Iris pigment epithelial cell (primary cell): ENCODE results near the gene NFE2L1.

Source experiments
- DNase-seq: peaks from one replicate; pipeline ENCODE4 v3.0.0-alpha.2; 2011; ENCODE audit warnings: low read depth

NFE2L1 gene

DNA sequence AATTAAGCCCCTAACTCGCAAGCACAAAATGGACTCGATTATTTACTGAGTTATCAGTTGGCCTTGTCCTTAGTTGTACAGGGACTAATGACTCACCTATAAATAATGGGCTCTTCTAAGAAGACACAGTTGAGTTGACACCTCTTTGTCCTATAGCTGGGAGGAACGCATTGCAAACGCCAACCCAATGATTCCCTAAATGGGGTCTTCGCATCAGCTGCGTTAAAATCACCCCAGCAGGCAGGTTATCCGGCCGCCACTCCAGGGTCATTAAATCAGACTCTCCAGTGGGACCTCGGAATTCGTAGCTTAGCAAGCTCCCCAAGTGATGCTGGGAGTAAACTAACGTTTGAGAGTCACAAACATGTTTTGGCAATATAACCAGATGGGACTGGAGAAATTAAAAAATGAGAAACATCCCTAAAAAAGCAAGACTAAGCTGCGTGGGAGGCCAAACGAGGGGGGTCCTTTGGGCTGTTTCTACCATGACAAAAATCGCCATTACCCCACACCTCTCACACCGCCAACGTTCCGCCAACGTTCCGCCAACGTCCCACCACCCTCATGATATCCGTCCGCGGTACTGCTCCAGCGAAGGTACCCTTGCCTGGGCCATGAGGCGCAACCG lies 932 bp upstream of the NFE2L1 start:
- no peak for DNase-seq

DNA sequence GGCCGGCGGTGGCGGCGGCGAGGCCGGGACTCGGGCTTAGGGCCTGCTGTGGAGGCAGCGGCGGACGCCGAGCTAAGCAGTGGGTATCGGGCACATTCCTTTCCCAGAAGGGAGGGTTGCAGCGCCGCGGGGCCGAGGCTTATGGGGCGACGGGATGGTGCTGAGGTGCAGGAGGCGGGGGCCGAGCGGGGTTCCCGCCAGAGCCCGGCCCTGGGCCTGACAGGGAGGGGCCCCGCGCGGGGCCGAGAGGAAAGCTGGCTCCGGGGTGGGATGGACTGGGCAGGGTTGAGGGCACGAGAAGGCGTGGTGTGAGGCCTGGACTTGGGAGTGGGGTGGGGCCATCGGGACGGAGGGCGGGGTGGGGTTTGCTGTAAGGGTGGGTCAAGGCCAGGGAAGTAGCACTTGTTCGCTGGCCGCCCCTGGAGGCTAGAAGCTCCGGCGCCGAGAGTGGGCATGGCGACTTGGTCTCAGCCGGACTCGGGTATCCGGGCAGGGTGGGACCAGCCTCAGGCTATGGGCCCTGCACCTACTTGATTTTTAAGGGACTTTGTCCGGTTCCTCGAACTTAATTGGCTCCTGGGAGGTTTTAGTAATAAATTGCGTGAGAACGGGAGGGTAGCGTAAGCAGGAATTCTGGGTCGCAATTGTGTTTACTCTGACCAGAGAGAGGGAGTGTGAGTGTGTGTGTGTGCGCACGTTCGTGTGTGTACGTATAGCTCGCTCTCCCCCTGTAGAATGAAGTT lies 396 bp downstream of the NFE2L1 start:
- peak; percentile 89 for DNase-seq

DNA sequence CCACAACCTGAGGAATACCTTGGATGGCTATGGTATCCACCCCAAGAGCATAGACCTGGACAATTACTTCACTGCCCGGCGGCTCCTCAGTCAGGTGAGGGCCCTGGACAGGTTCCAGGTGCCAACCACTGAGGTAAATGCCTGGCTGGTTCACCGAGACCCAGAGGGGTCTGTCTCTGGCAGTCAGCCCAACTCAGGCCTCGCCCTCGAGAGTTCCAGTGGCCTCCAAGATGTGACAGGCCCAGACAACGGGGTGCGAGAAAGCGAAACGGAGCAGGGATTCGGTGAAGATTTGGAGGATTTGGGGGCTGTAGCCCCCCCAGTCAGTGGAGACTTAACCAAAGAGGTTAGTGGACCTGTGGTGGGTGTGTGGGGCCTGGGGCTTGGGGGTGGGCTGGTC lies 3.1 kb downstream of the NFE2L1 start:
- DNase-seq = no peak

DNA sequence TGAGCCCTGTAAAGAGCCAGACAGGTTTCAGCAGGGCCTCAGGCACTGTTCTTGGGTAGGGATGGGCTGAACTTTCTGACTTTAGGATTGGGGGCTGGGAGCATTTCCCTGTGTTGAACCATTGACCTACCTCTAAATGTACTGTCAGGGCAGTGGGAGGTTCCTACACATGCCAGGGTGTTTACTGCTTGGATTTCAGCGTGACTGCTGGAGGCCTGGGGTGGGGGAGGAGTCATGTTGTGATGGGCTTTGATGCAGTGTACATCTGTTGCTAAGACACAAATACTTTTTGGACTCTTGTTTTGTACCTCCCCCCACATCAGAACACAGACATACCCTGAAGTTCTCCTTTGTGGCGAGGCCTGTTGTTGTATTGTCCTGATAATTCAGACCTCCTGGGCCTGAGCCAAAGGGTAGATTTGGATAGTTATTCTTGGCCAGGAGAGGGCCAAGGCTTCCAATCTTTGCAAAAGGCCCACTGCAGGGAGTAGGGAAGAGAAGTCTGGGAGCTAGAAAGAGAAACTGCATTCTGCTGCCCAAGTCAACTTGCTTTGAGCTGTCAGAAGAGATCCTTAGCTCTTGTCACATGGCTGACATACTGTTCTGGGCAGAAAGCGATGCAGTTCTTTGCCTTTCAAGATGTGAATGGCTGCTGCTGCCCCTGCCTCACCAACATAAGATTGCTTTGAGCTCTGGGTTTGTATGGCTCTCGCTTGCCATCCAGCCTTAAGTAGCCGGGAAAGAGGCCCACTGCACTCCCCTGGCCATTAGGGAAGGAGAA lies 3.7 kb downstream of the NFE2L1 start:
- peak; percentile 94 for DNase-seq

DNA sequence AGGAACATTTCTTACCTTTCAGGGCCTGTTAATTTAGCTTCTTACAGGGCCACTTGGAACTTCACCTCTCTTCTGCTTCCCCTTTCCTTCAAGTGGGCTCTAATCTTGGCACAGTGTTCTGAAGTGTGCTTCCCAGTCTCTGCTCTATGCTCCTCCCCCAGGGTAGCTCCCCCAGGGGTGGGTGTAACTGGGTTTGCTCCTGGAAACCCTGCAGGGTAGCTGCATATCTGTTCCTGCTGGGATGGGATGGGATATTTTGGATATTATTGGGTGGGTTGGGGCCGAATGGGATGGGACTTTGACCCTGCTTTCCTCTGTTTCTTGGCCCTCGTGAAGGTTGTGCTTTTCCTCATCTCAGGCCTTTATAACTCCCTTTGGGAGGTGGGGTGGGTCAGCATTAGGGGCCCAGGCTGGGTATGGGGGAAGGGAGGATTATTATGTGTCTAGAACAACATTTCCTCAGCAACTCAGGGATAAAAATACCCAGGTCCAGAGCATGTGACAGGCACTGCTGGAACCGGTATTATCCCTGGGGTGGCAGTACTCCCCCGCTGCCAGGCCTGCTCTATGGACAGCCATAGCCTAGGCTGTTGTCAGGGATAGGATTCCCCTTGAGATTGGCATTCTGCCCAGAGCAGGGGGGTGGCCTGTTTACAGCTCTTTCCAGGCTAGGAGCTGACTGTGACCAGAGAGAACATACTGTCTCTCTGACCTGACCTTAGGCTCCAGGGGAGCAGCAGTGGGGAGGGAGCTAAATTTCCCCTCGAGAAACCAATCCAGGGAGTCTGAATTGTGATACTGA lies 5.0 kb downstream of the NFE2L1 start:
- peak; percentile 65 for DNase-seq

DNA sequence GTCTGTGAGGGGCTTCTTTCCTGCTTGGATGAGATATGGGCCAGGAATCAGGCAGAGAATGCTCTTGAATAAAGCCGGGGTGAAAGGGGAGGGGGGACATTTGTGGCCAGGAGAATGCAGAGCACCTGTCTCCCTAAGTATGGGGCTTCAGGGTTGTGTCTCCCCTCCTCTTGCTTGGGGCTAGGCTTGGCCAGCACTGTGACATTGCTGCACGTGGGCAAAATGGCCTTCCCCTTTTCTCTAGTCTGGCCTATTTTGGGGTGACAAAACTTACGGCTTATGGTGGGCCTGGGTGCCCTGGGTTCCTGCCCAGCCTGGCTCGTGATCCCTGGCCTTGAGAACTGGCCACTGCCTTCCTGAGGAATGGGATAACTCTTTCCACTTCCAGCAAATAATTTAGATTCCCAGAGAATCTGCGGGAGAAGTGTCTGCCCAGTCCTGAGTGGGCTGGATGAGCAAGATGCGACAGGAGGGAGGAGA lies 5.6 kb downstream of the NFE2L1 start:
- DNase-seq = no peak

DNA sequence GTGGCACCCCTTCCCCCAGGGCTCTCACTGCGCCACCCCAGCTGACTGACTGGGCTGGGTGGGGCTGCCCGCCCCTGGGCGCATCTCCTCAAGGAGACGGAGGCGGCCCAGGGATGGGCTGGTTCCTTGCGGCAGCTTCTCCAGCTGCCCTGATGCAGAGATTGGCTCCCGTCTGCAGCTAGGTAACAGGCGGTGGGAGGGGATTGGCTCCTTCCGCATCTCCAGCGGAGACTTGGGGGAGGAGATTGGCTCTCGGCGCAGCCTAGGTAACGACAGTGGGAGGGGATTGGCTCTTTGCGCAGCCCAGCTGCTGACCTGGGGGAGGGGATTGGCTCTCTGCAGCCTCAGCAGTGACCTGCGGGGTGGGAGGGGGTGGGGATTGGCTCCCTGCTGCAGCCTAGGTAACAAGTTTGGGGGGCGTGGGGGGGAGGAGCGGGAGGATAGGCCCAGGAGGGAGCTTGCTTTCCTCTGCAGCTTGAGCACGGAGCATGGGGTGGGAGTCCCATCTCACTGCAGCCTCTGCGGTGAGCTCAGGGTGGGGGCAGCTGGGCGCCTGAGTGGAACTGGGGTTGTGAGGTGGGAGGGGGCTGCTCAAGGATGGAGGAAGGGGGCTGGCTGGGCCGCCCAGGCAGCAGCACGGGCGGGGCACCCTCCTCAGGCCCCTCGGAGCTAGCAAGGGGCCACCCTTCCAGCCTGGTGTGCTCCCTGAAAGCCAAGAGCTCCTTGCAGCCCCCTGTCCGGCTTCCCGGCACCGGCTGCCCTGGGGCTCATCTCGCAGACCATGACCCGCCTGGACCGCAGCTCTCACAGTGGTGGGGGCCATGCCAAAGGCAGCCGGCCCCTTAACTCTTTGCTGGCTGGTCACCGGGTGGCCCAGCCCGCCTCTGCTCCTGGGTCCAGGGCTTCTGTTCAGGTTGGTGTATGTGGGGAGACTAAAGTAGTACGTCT lies 6.4 kb downstream of the NFE2L1 start:
- DNase-seq = peak; percentile 95

DNA sequence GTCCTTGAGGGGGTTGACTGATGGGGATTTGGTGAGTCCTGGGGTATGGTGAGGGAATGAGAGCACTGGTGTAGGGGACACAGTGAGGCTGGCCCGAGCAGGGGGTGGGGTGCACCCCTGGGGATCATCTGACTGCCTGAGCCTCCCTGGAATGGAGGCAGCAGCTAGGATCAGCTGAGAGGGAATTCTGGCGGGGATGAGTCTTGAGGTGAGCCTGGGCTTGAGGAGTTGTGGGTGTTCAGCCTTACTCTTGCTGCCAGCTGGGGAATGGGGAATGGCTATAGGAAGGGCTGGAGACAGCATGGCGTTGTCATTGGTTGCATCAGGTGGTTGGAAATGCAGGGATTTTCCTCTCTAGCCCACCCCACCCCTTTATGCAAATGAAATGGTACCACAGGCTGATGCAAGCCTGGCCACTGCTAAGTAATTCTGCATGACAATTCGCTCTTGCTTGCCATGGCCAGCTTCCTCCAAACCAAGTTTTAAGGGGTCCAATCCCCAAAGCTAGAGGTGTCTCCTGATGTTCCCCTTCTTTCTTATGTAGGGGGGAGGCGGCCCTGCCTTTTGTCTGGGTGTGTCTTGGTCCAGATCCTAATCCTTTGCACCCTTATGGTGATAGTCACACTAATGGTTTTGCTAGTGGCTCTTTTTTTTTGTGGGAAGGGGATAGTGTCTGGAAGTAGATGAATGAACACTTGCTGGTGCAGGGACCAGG lies 7.5 kb downstream of the NFE2L1 start:
- peak; percentile 53 for DNase-seq

DNA sequence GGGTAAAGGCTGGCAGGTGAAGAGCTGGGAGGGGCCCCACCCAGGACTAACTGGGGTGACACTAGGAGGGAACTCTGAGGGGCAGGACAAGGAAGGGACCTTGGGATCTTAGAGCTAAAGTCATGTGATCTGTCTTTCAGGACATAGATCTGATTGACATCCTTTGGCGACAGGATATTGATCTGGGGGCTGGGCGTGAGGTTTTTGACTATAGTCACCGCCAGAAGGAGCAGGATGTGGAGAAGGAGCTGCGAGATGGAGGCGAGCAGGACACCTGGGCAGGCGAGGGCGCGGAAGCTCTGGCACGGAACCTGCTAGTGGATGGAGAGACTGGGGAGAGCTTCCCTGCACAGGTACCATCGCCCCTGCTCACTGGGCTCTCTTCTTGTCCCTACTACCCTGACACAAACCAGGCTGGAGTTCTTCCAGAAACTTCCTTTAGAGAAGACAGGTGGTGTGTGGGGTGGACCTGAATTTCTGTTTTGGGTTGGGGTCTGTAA lies 8.1 kb downstream of the NFE2L1 start:
- no peak for DNase-seq

DNA sequence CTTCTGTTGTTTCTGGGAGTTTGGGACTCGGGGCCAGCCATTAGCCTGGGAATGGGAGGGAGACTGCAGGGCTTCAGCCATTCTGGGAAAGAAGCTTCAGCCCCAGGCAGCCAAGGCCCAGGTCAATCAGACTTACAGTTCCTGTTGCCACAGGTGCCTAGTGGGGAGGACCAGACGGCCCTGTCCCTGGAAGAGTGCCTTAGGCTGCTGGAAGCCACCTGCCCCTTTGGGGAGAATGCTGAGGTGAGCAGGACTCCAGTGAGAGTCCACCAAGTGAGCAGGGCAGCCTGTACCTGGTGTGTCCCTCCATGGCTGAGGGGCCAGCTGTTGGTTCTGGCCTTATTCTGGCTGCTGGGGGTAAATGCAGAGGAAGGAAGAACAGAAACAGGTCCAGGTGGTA lies 8.7 kb downstream of the NFE2L1 start:
- no peak for DNase-seq

DNA sequence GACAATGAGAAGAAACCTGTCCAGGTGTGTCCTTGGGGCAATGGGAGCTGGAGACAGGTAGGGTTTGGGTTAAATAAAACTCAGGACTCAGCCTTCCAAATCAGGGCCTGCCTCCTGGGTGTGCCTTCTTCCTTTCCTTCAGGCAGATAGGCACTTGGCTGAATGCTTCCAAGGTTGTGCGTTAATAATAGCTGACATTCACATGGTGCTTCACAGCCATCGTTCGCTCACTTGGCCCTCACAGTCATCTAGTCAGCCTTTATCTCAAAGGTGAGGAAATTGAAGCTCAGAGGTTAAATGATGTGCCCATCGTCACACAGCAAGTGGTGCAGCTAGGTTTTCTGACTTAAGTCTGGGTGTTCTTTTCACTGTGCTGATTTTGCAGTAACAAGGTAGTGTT lies 9.5 kb downstream of the NFE2L1 start:
- DNase-seq = no peak

DNA sequence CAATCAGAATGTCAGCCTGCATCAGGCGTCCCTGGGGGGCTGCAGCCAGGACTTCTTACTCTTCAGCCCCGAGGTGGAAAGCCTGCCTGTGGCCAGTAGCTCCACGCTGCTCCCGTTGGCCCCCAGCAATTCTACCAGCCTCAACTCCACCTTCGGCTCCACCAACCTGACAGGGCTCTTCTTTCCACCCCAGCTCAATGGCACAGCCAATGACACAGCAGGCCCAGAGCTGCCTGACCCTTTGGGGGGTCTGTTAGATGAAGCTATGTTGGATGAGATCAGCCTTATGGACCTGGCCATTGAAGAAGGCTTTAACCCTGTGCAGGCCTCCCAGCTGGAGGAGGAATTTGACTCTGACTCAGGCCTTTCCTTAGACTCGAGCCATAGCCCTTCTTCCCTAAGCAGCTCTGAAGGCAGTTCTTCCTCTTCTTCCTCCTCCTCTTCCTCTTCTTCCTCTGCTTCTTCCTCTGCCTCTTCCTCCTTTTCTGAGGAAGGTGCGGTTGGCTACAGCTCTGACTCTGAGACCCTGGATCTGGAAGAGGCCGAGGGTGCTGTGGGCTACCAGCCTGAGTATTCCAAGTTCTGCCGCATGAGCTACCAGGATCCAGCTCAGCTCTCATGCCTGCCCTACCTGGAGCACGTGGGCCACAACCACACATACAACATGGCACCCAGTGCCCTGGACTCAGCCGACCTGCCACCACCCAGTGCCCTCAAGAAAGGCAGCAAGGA lies 10.4 kb downstream of the NFE2L1 start:
- no peak for DNase-seq

DNA sequence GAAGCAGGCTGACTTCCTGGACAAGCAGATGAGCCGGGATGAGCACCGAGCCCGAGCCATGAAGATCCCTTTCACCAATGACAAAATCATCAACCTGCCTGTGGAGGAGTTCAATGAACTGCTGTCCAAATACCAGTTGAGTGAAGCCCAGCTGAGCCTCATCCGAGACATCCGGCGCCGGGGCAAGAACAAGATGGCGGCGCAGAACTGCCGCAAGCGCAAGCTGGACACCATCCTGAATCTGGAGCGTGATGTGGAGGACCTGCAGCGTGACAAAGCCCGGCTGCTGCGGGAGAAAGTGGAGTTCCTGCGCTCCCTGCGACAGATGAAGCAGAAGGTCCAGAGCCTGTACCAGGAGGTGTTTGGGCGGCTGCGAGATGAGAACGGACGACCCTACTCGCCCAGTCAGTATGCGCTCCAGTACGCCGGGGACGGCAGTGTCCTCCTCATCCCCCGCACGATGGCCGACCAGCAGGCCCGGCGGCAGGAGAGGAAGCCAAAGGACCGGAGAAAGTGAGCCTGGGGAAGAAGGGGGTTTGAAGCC lies 11.0 kb downstream of the NFE2L1 start:
- DNase-seq = no peak

DNA sequence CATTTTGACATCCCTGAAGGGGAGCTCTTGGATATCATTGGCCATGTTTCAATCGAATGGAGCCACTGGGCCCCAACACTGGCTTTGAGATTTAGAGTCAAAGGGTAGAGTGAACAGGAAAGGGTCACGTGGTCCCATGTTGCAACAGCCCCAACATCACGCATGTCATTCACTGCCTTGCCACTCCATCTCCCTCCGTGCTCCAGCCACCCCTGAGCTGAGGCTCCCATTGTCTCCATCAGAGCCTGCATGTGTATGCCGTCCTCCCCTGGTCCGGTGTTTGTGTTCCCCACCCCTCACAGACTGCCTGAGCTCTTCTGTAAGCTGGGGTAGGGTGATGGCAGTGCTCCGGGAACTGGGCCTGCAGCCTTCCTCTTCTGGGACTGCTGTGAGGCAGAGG lies 12.1 kb downstream of the NFE2L1 start:
- no peak for DNase-seq

DNA sequence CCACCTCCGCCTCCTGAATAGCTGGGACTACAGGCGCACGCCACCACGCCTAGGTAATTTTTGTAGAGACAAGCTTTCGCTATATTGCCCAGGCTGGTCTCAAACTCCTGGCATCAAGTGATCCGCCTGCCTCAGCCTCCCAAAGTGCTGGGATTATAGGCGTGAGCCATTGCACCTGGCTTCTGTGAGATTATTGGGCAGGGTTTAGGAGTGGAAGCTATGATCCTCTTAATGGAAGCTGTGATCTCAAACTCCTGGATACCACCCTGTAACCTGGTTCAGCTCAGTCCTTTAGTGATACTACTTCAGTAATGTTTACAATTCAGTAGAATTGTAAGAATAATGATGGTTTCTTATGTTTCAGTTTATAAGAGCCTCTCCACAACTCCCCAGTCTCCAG lies 14.1 kb downstream of the NFE2L1 start:
- DNase-seq = no peak

DNA sequence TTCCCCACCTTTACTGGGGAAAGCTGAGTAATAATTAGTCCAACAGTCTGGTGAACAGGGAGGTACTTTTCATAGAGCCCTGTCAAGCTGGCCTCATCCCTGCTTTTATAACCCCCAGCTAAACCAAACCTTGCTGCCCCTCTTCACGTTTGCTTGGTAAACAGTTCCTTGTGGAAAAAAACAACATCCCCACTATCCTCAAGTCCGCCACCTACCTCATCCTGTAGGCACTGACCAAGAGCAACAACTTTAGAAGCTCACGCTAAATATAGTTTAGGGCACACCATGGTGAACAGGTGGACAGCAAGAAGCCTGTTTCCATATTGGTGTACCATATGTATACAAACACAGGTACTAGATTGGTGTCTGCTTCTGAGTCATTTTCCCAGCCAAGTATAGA lies 16.5 kb downstream of the NFE2L1 start:
- DNase-seq = no peak

DNA sequence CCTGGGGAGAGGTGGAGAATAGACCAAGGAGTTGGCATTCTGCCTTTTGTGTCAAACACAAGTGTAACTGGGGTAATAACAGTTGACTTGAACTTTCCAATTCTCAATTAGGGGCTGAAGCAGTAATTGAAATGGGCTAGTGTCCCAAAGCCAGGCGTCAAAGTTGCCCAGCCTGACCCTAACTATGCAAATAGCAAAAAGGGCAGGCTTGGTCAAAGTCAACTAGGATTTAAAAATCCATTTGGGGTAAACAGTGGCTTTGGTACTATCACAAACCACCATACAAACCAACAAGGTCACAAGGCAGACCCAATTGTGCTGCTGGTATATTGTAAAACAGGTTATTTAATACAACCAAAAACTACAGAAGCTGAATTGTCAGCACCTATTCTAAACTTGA lies 18.0 kb downstream of the NFE2L1 start:
- DNase-seq = no peak

DNA sequence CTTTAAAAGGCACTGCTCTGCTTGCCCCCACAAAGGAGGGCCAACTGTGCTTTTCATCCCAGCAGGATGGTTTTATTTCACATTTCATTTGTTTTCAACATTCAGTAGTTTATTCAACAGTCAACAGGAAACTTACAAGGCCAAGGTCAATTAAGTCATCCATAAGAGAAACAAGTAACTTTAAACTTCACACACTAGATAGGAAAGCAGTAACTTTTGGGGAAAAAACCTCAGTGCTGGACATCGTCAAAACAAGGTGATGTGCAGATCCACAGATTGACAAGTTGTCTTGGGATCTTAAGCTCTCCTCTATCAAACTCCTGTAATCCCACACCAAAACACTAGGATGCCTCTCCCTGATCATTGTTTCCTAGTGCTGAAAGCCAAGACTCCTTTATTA lies 18.5 kb downstream of the NFE2L1 start:
- DNase-seq = no peak

DNA sequence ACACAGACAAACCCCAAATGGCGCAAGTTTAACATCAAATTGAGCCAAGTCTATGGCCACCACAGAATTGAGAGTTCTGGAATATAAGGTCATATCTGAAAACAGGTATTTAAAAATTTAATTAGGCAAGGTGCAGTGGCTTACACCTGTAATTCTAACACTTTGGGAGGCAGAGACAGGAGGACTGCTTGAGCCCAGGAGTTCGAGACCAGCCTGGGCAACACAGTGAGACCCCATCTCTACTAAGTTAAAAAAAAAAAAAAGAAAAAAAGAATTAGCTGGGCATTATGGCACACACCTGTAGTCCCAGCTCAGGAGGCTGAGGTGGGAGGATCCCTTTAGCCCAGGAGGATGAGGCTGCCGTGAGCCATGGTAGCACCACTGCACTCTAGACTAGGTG lies 19.1 kb downstream of the NFE2L1 start:
- DNase-seq = no peak
